ENCODE results near the gene TDRKH.

Gene TDRKH

DNA sequence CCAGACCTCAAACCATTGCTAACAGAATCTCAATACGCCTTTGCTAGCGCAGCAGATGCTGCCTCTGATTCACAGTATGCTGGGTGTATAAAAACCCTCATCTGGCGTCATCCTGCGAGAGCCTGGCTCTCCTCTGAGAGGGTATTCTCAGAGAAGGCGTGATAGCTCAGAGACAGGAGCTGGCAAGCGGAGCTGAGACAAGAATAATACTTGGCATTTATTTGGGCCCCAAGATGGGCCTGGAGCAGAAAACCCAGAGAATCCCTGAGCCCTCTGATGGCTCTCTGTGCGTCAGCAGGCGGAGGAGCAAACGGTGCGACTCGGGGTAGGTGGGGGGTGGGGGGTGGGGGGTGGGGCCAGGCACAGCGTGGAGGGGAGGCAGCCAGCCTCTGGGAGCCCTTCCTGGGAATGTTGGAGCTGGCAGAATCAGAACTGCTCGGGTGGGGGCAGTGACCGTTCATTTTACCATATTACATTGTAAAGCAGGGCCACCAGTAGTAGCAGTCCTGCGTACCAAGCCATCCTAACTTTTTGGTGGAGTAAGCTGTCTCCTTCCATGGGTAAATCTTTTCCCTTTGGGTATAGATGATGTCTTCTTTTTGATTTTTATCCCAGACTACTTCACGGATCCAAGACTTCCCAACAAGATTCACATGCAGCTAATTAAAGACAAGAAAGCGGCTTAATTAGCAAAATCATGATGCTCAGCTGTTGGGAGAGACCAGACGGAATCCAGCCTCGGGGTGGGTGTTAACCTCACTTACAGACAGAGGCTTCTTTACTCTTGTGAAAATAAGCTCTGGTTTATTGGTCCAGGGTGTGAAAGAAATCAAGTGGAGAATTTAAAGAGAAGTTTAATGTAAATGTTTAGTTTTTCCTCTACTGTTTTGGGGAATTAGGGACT, 61.9 kb downstream of the TDRKH start:
- H3K9me3 Mint-ChIP-seq, result no peaks in the 10 kb centered on the region
- no peak overlapping the region for H3K4me3 Mint-ChIP-seq
- H3K27ac Mint-ChIP-seq, result no peak overlapping the region
- no peaks in the 10 kb centered on the region for H3K4me1 Mint-ChIP-seq
- no peaks in the 10 kb centered on the region for H3K36me3 Mint-ChIP-seq
- H3K27me3 Mint-ChIP-seq, result peaks cover 32% of the 10 kb centered on the region

- Mint-ChIP-seq H3K36me3 (no peaks in the 10 kb centered on the region), H3K4me3 (no peak overlapping the region), H3K27ac (no peak overlapping the region), H3K9me3 (no peaks in the 10 kb centered on the region), H3K27me3 (peaks cover 34% of the 10 kb centered on the region), H3K4me1 (peaks cover 21% of the 10 kb centered on the region)
These were observed 66.5 kb downstream of the TDRKH start for GRCh38 chr1:151723726-151724370.

Measured in activated naive CD4-positive, alpha-beta T cell treated with anti-CD3 and anti-CD28 coated beads, Interleukin-2, amount 50 U/mL, for 24 hours (primary cell).